NCI-H2107 (cell line): ENCODE results near the gene ELMO2.

Source experiments
- DNase-seq: peaks from one replicate; lab custom pipeline; 2025; lab: John Stamatoyannopoulos, UW

Gene ELMO2, protein sequence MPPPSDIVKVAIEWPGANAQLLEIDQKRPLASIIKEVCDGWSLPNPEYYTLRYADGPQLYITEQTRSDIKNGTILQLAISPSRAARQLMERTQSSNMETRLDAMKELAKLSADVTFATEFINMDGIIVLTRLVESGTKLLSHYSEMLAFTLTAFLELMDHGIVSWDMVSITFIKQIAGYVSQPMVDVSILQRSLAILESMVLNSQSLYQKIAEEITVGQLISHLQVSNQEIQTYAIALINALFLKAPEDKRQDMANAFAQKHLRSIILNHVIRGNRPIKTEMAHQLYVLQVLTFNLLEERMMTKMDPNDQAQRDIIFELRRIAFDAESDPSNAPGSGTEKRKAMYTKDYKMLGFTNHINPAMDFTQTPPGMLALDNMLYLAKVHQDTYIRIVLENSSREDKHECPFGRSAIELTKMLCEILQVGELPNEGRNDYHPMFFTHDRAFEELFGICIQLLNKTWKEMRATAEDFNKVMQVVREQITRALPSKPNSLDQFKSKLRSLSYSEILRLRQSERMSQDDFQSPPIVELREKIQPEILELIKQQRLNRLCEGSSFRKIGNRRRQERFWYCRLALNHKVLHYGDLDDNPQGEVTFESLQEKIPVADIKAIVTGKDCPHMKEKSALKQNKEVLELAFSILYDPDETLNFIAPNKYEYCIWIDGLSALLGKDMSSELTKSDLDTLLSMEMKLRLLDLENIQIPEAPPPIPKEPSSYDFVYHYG

DNA sequence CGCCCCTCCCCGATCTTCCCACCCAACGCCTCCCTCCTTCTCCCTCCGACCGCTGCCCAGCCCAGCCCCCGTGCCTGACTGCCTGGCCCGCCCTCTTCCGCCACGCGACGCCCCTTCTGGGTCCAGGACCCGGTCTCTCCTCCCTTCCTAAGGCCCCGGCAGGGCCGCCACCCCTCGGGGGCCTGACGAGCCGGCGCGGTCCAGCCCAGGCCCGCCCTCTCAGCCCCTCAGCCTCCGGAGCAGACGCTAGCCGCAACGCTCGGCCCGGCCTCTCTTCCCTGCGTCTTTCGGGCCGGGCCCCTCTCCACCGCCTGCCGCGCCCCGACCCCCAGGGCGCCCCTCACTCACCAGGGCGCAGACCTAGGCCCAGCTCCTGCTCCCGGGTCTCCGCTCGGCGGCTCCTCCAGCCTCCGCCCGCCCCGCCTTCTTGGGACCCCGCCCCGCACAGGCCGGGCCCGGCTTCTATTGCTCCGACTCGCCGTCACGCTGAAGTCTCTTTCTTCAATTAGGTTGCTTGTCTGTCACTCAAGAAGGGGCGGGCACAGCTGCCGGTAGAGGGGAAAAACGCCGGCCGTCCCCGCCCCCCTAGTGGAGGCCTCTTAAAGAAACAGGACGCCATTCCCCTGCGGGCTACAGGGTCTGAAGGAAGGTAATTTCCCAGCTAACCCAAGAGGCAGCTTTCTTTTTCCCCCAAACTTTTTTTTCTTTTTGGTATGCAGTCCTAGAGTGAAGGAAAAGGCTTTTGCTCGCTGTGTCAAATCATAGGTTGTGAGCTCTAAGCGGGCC, at the start of gene ELMO2:
TSS of gene ELMO2 (minus strand) at position 416 of the 786 bp plus-strand sequence. CDS start 12,133 bp downstream, outside the sequence.
- DNase-seq, result peak; percentile 70

DNA sequence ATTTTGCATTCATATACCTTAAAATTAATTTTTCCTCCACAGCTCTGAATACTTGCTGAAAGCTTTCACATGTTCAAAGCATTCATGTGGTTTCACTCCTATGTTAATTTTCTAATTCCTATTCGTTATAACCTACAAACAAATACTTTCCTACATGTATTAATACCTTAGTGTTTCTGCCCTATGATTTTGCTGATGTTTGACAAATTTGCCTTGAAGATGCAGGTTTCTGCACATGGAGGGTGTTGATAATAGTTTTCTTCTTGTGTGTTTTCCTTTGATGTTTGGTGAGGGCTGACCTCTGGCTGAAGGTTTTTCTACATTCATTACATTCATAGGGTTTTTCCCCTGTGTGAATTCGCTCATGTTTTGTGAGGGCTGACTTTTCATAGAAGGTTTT, 49.3 kb upstream of the ELMO2 start:
- no peak for DNase-seq

- DNase-seq, result no peak
These were observed 40.4 kb upstream of the ELMO2 start for GRCh38 chr20:46446851-46447250.

GRCh38 chr20:46439837-46440236, 33.4 kb upstream of the ELMO2 start:
- DNase-seq, result no peak

GRCh38 chr20:46438156-46438750, 31.8 kb upstream of the ELMO2 start:
- DNase-seq, result peak; percentile 4

DNA sequence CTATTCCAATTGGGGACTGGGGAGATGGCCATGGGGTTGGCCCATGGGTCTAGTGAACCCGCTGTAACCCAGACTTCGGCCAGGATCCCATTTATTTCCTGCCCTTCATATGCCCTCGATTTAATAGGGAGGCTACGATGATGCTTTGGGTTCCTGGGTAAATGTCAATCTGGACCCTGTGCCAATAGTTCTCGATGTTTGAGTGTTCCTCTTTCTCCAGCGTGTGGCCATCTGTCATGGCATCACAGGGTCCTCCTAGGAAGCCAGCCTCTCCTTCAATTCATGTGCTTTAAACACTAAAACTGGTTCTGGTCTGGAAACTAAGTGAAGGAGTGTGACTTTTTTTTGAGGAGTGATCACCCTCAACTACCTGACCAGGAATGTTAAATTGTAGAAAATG, 28.7 kb upstream of the ELMO2 start:
- DNase-seq, result no peak

DNA sequence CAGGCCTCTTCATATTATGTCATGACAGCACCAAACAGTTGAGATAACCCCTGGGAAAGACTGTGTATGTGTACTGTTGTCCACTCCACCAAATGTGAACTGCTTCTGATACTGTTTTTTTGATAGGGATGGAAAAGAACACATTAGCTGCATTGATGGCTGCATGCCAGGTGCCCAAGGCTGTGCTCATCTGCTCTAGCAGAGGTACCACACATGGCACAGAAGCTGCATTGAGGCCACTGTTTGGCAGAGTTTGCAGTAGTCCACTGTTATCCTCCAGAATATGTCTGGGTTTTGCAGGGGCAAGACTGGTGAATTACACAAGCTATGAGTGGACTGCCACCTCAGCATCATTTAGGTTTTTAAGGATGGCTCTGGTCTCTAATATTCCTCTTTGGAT, 28.2 kb upstream of the ELMO2 start:
- no peak for DNase-seq

- DNase-seq, result no peak
These were observed 26.6 kb upstream of the ELMO2 start for GRCh38 chr20:46433051-46433450.

- DNase-seq, result no peak
These were observed 24.7 kb upstream of the ELMO2 start for GRCh38 chr20:46430921-46431712.

GRCh38 chr20:46427384-46427783, 21.0 kb upstream of the ELMO2 start:
- no peak for DNase-seq

DNA sequence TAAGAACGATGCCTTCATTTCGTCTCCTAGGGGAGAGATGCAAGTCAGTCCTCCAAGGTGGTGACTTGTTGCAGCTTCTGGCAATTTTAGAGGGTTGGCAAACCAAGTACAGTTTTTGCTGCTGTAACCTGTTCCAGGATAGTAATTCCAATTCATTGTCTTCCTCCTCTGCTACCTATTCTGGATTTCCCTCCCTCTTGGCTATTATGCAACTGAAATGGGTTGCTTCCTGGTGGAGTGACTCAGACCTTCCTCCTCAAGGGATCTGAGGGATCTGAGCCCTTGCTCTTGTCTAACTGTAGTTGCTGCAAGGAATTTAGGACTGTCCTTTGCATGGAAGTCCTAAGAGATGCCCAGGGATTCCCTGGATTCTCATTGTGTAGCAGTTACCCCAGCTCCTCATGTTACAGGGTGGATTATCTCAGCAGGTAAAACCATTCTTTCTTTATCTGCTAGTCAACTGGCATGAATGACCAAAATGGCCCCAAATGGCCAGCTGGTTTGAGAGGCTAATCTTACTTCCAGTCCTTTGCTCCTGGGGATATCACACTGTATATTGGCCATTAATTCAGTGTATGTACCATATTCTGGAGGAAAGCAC, 17.6 kb upstream of the ELMO2 start:
- no peak for DNase-seq

GRCh38 chr20:46423342-46423741, 16.9 kb upstream of the ELMO2 start:
- no peak for DNase-seq

GRCh38 chr20:46420878-46421277, 14.5 kb upstream of the ELMO2 start:
- DNase-seq, result no peak

DNA sequence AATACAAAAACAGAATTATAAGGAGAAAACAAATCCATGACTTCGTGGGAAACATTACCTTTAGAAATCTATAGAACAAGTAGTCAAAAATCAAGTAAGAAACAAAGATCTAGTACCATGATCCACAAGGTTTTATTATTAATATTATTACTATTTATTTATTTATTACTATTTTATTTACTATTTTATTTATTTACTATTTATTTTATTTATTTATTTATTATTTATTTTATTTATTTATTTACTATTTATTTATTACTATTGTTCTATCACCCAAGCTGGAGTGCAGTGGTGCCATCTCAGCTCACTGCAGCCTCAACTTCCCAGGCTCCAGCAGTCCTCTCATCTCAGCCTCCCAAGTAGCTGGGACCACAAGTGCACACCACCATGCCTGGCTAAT, 13.5 kb upstream of the ELMO2 start:
- DNase-seq, result no peak

- no peak for DNase-seq
These were observed 10.4 kb upstream of the ELMO2 start for GRCh38 chr20:46416839-46417238.

- no peak for DNase-seq
These were observed 10.0 kb upstream of the ELMO2 start for GRCh38 chr20:46416421-46416820.

- no peak for DNase-seq
These were observed 9.4 kb upstream of the ELMO2 start for GRCh38 chr20:46415773-46416172.

GRCh38 chr20:46414608-46415007, 8.2 kb upstream of the ELMO2 start:
- no peak for DNase-seq

DNA sequence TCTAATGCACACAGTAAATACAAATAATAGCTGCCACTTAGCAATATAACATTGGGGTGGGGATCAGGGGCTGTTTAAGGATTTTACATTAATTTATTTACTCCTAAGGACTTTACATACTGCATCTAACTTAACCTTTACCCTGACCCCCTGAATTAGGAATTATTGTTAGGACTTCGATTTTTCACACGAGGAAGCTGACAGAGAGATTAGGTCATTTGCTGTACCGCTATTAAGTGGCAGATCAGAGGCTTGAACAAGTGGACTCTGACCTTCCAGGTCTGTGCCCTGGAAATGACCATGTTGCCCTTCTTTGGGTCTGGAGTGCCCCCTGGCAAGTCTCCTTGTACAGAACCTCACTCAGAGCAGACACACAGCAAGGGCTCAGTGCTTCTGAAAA, 5.2 kb upstream of the ELMO2 start:
- no peak for DNase-seq

- no peak for DNase-seq
These were observed 1.9 kb upstream of the ELMO2 start for GRCh38 chr20:46408281-46408731.

- no peak for DNase-seq
These were observed 1.2 kb upstream of the ELMO2 start for GRCh38 chr20:46407671-46407996.
